Vagina (tissue), 2 donors: Measurements from ENCODE around the gene TDRKH.

Experiments used
- POLR2A ChIP-seq, 2 donors: fragments of 450-650 bp; IDR thresholded peaks; one replicate each; pipeline ENCODE4 v1.6.1; 2017; ENCODE audit warnings: antibody characterized with exemption in 2 of 2, mild to moderate bottlenecking in 2 of 2, moderate library complexity in 2 of 2
- TF ChIP-seq, protein P1 (sequence below), 3 experiments: fragments of 450-650 bp in 2 of 3; fragments of 200-600 bp in 1 of 3; sonication (generic) in 1 of 3; IDR thresholded peaks; one replicate each; pipeline ENCODE4 v1.5.1; 2017 to 2019; ENCODE audit warnings: antibody characterized with exemption in 3 of 3, mild to moderate bottlenecking in 2 of 3, moderate library complexity in 2 of 3

DNA sequence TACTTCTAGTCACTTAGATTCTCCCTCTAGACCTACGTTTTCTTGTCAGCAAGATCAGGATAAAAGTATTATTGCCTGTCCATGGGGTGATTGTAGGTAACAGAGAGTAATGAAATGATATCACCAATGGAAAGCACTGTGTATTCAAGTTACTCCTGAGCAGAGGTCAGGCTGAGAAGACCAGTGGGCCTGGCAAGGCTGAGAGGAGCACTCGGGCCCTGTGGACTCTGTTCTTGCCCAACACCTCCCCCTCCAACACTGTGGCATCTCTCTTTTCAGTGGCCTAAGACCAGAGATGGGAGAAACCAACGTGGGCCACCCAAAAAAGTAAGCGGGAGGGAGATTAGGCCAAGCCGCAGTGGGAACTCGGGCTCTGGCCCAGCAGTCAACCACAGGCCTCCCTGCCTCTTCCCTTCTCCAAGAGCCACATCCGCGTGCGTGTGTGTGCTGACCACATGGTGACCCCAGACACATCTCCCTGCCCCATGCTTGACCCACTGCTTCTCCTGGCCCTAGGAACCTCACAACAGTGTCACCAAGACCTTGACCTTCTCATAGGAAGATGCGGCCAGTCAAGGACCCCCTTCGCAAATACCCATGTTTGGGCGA lies 29.0 kb upstream of the TDRKH start:
- TF ChIP-seq, protein P1, sequence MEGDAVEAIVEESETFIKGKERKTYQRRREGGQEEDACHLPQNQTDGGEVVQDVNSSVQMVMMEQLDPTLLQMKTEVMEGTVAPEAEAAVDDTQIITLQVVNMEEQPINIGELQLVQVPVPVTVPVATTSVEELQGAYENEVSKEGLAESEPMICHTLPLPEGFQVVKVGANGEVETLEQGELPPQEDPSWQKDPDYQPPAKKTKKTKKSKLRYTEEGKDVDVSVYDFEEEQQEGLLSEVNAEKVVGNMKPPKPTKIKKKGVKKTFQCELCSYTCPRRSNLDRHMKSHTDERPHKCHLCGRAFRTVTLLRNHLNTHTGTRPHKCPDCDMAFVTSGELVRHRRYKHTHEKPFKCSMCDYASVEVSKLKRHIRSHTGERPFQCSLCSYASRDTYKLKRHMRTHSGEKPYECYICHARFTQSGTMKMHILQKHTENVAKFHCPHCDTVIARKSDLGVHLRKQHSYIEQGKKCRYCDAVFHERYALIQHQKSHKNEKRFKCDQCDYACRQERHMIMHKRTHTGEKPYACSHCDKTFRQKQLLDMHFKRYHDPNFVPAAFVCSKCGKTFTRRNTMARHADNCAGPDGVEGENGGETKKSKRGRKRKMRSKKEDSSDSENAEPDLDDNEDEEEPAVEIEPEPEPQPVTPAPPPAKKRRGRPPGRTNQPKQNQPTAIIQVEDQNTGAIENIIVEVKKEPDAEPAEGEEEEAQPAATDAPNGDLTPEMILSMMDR (IDR thresholded peaks at IDR 0.05), result no peak
- TF ChIP-seq POLR2A (IDR thresholded peaks at IDR 0.05), result no peak
